ENCODE data around the gene OPHN1.

OPHN1 gene

GRCh38 chrX:68304602-68305001 lies 128.7 kb downstream of the OPHN1 start:
- TF ChIP-seq, protein P1, sequence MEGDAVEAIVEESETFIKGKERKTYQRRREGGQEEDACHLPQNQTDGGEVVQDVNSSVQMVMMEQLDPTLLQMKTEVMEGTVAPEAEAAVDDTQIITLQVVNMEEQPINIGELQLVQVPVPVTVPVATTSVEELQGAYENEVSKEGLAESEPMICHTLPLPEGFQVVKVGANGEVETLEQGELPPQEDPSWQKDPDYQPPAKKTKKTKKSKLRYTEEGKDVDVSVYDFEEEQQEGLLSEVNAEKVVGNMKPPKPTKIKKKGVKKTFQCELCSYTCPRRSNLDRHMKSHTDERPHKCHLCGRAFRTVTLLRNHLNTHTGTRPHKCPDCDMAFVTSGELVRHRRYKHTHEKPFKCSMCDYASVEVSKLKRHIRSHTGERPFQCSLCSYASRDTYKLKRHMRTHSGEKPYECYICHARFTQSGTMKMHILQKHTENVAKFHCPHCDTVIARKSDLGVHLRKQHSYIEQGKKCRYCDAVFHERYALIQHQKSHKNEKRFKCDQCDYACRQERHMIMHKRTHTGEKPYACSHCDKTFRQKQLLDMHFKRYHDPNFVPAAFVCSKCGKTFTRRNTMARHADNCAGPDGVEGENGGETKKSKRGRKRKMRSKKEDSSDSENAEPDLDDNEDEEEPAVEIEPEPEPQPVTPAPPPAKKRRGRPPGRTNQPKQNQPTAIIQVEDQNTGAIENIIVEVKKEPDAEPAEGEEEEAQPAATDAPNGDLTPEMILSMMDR (IDR thresholded peaks at IDR 0.05; ENCODE audit: control insufficient read depth, insufficient read depth, low read depth, low read length, missing control alignments), result no peak
- no peak for DNase-seq (ENCODE audit: low read depth)
- no peak overlapping the region for H3K4me3 ChIP-seq (ENCODE audit: control insufficient read depth, low read depth, low read length)

- TF ChIP-seq, protein P1 (IDR thresholded peaks at IDR 0.05; ENCODE audit: control insufficient read depth, insufficient read depth, low read depth, low read length, missing control alignments), result no peak
- no peak overlapping the region for H3K4me3 ChIP-seq (ENCODE audit: control insufficient read depth, low read depth, low read length)
- peak; percentile 4 for DNase-seq (ENCODE audit: low read depth)
Observed at GRCh38 chrX:68299898-68300297, 133.4 kb downstream of the OPHN1 start.

GRCh38 chrX:68292471-68292870 lies 140.8 kb downstream of the OPHN1 start:
- no peak overlapping the region for H3K4me3 ChIP-seq (ENCODE audit: control insufficient read depth, low read depth, low read length)
- TF ChIP-seq, protein P1 (IDR thresholded peaks at IDR 0.05; ENCODE audit: control insufficient read depth, insufficient read depth, low read depth, low read length, missing control alignments), result no peak
- no peak for DNase-seq (ENCODE audit: low read depth)

DNA sequence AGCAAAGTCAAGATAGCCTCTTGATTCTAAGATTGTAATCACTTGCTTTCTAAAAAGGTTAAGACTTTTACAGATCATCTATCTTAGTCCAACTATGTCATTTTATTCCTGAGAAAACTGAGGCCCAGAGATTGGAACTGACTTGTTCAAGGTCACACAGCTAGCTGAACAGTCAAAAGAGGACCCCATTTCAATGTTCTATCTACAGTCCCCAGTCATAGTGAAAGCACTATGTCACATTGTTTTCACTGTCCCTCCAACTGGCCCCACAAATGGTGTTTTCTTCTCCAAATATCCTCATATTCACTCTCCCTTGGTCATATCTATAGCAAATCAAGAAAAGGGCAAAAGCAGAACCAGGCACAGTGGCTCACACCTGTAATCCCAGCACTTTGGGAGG lies 145.2 kb downstream of the OPHN1 start:
- no peak overlapping the region for H3K4me3 ChIP-seq (ENCODE audit: control insufficient read depth, low read depth, low read length)
- TF ChIP-seq, protein P1 (IDR thresholded peaks at IDR 0.05; ENCODE audit: control insufficient read depth, insufficient read depth, low read depth, low read length, missing control alignments), result no peak
- DNase-seq (ENCODE audit: low read depth), result no peak

DNA sequence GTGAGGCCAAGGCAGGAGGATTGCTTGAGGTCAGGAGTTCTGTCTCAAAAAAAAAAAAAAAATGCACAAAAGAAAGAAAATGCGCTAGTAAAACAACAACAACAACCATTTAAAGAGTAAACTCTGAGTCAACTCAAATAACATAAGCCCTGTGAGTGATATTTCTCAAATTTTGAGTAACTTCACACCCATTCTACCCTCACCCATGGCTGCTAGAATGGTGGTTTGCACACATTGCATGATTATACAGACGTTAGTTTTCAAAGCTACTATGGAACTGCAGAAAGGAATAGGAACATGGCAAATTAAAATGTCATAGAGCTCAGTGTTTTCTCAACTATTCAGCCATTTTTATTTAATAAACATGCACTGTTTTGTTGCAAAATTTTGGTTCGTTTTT lies 145.9 kb downstream of the OPHN1 start:
- no peak for DNase-seq (ENCODE audit: low read depth)
- H3K4me3 ChIP-seq (ENCODE audit: control insufficient read depth, low read depth, low read length), result no peak overlapping the region
- TF ChIP-seq, protein P1 (IDR thresholded peaks at IDR 0.05; ENCODE audit: control insufficient read depth, insufficient read depth, low read depth, low read length, missing control alignments), result no peak

DNA sequence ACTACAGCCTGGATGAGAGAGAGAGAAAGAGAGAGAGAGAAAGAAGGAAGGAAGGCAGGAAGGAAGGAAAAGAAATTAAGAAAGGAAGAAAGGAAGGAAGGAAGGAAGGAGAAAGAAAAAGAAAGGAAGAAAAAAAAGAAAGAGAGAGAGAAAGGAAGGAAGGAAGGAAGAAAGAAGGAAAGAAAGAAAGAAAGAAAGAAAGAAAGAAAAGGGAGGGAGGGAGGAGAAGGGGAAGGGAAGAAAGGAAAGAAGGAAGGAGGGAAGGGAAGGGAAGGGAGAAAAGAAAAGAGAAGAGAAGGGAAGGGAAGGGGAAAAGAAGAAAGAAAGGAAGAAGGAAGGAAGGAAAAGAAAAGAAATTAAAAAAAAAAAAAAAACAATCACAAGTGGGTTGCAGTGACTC lies 146.3 kb downstream of the OPHN1 start:
- no peak for DNase-seq (ENCODE audit: low read depth)
- TF ChIP-seq, protein P1 (IDR thresholded peaks at IDR 0.05; ENCODE audit: control insufficient read depth, insufficient read depth, low read depth, low read length, missing control alignments), result no peak
- H3K4me3 ChIP-seq (ENCODE audit: control insufficient read depth, low read depth, low read length), result no peak overlapping the region

GRCh38 chrX:68286076-68286475 lies 147.2 kb downstream of the OPHN1 start:
- DNase-seq (ENCODE audit: low read depth), result no peak
- no peak overlapping the region for H3K4me3 ChIP-seq (ENCODE audit: control insufficient read depth, low read depth, low read length)
- TF ChIP-seq, protein P1 (IDR thresholded peaks at IDR 0.05; ENCODE audit: control insufficient read depth, insufficient read depth, low read depth, low read length, missing control alignments), result no peak

All from AG09309 (cell line).